Measurements from ENCODE around the gene TPST2.

The TPST2 gene

DNA sequence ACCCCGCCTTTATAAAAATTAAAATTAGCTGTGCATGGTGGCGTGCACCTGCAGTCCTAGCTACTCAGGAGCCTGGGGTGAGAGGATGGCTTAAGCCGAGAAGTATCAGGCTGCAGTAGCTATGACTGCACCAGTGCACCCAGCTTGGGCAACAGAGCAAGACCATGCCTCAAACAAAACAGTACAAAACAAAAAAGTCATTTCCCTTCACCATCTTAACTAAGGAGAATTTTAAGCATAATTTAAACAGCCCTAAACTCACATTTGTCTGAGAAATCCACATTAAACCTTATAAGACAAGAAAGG, 54.4 kb downstream of the TPST2 start:
- TF ChIP-seq TAF1 (IDR thresholded peaks at IDR 0.05; ENCODE audit: borderline replicate concordance, insufficient read depth, low read length) = no peak
- TF ChIP-seq FOXP2 (optimal IDR thresholded peaks at IDR 0.05; ENCODE audit: borderline replicate concordance, extremely low read depth, extremely low read length, insufficient read depth) = no peak
- TF ChIP-seq POLR2AphosphoS5 (IDR thresholded peaks at IDR 0.05; ENCODE audit: low read depth, low read length) = no peak
- no peak for TF ChIP-seq SIN3A (IDR thresholded peaks at IDR 0.05; ENCODE audit: borderline replicate concordance, insufficient read depth, low read length)
- TF ChIP-seq REST (IDR thresholded peaks at IDR 0.05; ENCODE audit: insufficient read depth in 1 of 2, low read depth in 2 of 2, low read length in 2 of 2) = no peak

GRCh38 chr22:26534874-26535602, 54.9 kb downstream of the TPST2 start:
- no peak for TF ChIP-seq SIN3A (IDR thresholded peaks at IDR 0.05; ENCODE audit: borderline replicate concordance, insufficient read depth, low read length)
- TF ChIP-seq FOXP2 (optimal IDR thresholded peaks at IDR 0.05; ENCODE audit: borderline replicate concordance, extremely low read depth, extremely low read length, insufficient read depth) = no peak
- no peak for TF ChIP-seq TAF1 (IDR thresholded peaks at IDR 0.05; ENCODE audit: borderline replicate concordance, insufficient read depth, low read length)
- TF ChIP-seq POLR2AphosphoS5 (IDR thresholded peaks at IDR 0.05; ENCODE audit: low read depth, low read length) = no peak
- TF ChIP-seq REST (IDR thresholded peaks at IDR 0.05; ENCODE audit: insufficient read depth in 1 of 2, low read depth in 2 of 2, low read length in 2 of 2) = no peak

- TF ChIP-seq FOXP2 (optimal IDR thresholded peaks at IDR 0.05; ENCODE audit: borderline replicate concordance, extremely low read depth, extremely low read length, insufficient read depth) (no peak), SIN3A (IDR thresholded peaks at IDR 0.05; ENCODE audit: borderline replicate concordance, insufficient read depth, low read length) (no peak), TAF1 (IDR thresholded peaks at IDR 0.05; ENCODE audit: borderline replicate concordance, insufficient read depth, low read length) (no peak), POLR2AphosphoS5 (IDR thresholded peaks at IDR 0.05; ENCODE audit: low read depth, low read length) (no peak), REST (IDR thresholded peaks at IDR 0.05; ENCODE audit: insufficient read depth in 1 of 2, low read depth in 2 of 2, low read length in 2 of 2) (no peak)
These were observed 55.6 kb downstream of the TPST2 start for GRCh38 chr22:26534171-26534855.

GRCh38 chr22:26529345-26529744, 60.6 kb downstream of the TPST2 start:
- TF ChIP-seq SIN3A (IDR thresholded peaks at IDR 0.05; ENCODE audit: borderline replicate concordance, insufficient read depth, low read length) = no peak
- TF ChIP-seq FOXP2 (optimal IDR thresholded peaks at IDR 0.05; ENCODE audit: borderline replicate concordance, extremely low read depth, extremely low read length, insufficient read depth) = no peak
- TF ChIP-seq TAF1 (IDR thresholded peaks at IDR 0.05; ENCODE audit: borderline replicate concordance, insufficient read depth, low read length) = no peak
- no peak for TF ChIP-seq REST (IDR thresholded peaks at IDR 0.05; ENCODE audit: insufficient read depth in 1 of 2, low read depth in 2 of 2, low read length in 2 of 2)
- TF ChIP-seq POLR2AphosphoS5 (IDR thresholded peaks at IDR 0.05; ENCODE audit: low read depth, low read length) = no peak

Data from PFSK-1 (cell line).